ENCODE data around the gene KLHL5. TPM values are rescaled to one million over a fixed set of nuclear protein-coding genes. Genes with fewer than 3 reads are reported as not detected.

Gene KLHL5
- polyA plus RNA-seq, 1 experiment = 184 TPM

- Histone ChIP-seq H3K27me3 (ENCODE audit: control insufficient read depth, insufficient read depth, low read length) (no peaks in the 10 kb centered on the region), H3K27ac (ENCODE audit: low read depth, low read length) (peak overlapping the region; percentile 90), H3K4me3 (ENCODE audit: low read depth, low read length) (peak overlapping the region; percentile 74), H3K9me3 (ENCODE audit: control insufficient read depth, insufficient read depth, low read length) (0 out of 2 replicates have a peak, but pooled peaks cover 3% of the 10 kb centered on the region)
- ChIA-PET POLR2A (interaction anchor here (0.7 to 3.2 kb wide), 10 partner anchors 59 to 215 kb away, joined by 3 to 32 read pairs (median 4); no protein-coding TSS in a partner anchor), CTCF (interaction anchor here (0.9 to 1.3 kb wide), 2 partner anchors 57 to 210 kb away, joined by 3 read pairs; no protein-coding TSS in a partner anchor)
- DNase-seq (ENCODE audit: low read depth, low spot score) = peak; percentile 82
- peak; percentile 14; the same call in 1 of the 2 replicates for TF ChIP-seq CTCF (IDR thresholded peaks at IDR 0.05; ENCODE audit: low read depth, low read length)
Observed at GRCh38 chr4:39044364-39044955, 17.6 kb upstream of the KLHL5 start.

- Histone ChIP-seq H3K4me3 (ENCODE audit: low read depth, low read length) (peak overlapping the region; percentile 74), H3K9me3 (ENCODE audit: control insufficient read depth, insufficient read depth, low read length) (0 out of 2 replicates have a peak, but pooled peaks cover 3% of the 10 kb centered on the region), H3K27me3 (ENCODE audit: control insufficient read depth, insufficient read depth, low read length) (no peaks in the 10 kb centered on the region), H3K27ac (ENCODE audit: low read depth, low read length) (peak overlapping the region; percentile 76)
- POLR2A ChIA-PET = interaction anchor here (0.7 to 3.2 kb wide), 11 partner anchors 21 to 242 kb away, joined by 3 to 32 read pairs (median 4); partner anchors contain the start of gene WDR19
- CTCF ChIA-PET = interaction anchor here (0.6 to 0.8 kb wide), 2 partner anchors 74 to 90 kb away, joined by 3 to 5 read pairs; no protein-coding TSS in a partner anchor
- no peak for DNase-seq (ENCODE audit: low read depth, low spot score)
- no peak for TF ChIP-seq CTCF (IDR thresholded peaks at IDR 0.05; ENCODE audit: low read depth, low read length)
Observed at GRCh38 chr4:39044956-39045826, 16.8 kb upstream of the KLHL5 start.

GRCh38 chr4:39045827-39046221 lies 16.2 kb upstream of the KLHL5 start:
- ChIA-PET CTCF (interaction anchor here (0.6 to 0.8 kb wide), 3 partner anchors 75 to 160 kb away, joined by 3 to 5 read pairs (median 3); no protein-coding TSS in a partner anchor), POLR2A (interaction anchor here (0.7 to 1.6 kb wide), 6 partner anchors 22 to 242 kb away, joined by 3 to 5 read pairs (median 3); partner anchors contain the start of gene WDR19)
- peak overlapping the region; percentile 74 for H3K4me3 ChIP-seq (ENCODE audit: low read depth, low read length)
- DNase-seq (ENCODE audit: low read depth, low spot score) = no peak
- no peaks in the 10 kb centered on the region for H3K27me3 ChIP-seq (ENCODE audit: control insufficient read depth, insufficient read depth, low read length)
- peak overlapping the region; percentile 76 for H3K27ac ChIP-seq (ENCODE audit: low read depth, low read length)
- TF ChIP-seq CTCF (IDR thresholded peaks at IDR 0.05; ENCODE audit: low read depth, low read length) = no peak
- H3K9me3 ChIP-seq (ENCODE audit: control insufficient read depth, insufficient read depth, low read length) = 0 out of 2 replicates have a peak, but pooled peaks cover 3% of the 10 kb centered on the region

GRCh38 chr4:39046249-39046648 lies 15.8 kb upstream of the KLHL5 start:
- ChIA-PET POLR2A (interaction anchor here (0.7 to 1.6 kb wide), 4 partner anchors 68 to 136 kb away, joined by 3 to 5 read pairs (median 3); partner anchors contain the start of gene WDR19), CTCF (interaction anchor here (0.6 to 1.9 kb wide), 3 partner anchors 91 to 287 kb away, joined by 3 to 5 read pairs (median 3); no protein-coding TSS in a partner anchor)
- no peak for DNase-seq (ENCODE audit: low read depth, low spot score)
- Histone ChIP-seq H3K4me3 (ENCODE audit: low read depth, low read length) (peak overlapping the region; percentile 74), H3K27me3 (ENCODE audit: control insufficient read depth, insufficient read depth, low read length) (no peaks in the 10 kb centered on the region), H3K27ac (ENCODE audit: low read depth, low read length) (peak overlapping the region; percentile 71), H3K9me3 (ENCODE audit: control insufficient read depth, insufficient read depth, low read length) (0 out of 2 replicates have a peak, but pooled peaks cover 3% of the 10 kb centered on the region)
- no peak for TF ChIP-seq CTCF (IDR thresholded peaks at IDR 0.05; ENCODE audit: low read depth, low read length)
